CD1c-positive myeloid dendritic cell (primary cell): ENCODE data around the gene VSNL1.
A peak's percentile ranks its signal among the peaks of the same experiment; 100 is the strongest.

Experiments used
- DNase-seq: peaks from one replicate; pipeline ENCODE4 v3.0.0-alpha.2; 2016; ENCODE audit errors: extremely low spot score

VSNL1 gene

DNA sequence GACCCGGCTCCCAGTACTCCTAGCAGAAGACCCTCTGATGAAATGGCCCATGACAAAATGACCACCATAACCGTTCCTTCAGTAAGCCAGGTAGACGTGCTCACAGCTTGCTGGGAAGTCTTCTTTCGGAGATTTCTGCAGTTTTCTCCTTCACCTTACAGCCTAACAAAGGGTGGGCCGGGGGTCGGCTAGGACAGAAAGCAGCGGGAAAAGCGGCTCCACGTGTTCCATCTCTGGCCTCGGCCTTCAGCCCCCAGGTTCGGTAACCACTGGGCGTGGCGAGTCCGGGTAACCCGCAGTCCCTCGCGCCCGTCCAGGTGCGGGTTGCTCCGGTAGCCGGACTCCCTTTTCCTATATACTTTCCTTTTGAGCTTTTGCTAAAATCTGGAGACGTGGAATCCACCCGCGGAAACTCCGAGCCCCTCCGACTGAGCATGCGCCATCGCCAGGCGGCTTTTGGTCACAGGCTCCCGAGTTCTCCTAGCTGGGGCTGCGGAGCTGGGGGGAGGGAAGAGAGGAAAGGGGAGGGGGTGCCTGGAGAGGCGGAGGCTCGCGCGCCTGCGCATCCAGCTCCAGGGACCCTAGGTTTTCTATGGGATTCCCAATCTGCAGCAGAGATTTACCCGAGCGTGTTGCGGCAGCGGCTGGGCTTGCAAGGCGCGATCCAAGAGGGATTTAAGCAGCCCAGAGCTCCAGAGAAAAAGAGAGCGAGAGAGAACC is at the start of gene VSNL1:
Gene VSNL1, plus strand, starts transcription at position 604 of the 720 bp plus-strand sequence. CDS start 51,379 bp downstream, outside the sequence.
- no peak for DNase-seq

DNA sequence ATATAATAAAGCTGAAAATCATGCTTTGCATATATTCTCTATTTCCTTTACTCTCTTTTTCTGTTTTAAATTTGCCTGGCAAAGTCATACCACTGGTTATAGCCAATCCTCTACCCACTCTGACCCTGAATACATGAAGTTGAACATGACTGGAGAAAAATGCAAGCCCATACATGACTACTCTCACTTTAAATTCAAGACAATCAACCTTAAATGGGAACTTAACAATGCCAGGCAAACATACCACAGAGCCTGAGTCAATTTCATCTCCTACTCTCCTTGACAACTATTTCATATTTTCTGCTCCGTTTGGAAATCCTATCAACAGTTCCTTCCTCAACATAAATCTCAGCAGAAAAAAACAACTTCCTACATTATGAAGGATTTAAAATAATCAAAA is 44.9 kb upstream of the VSNL1 start:
- DNase-seq = no peak

DNA sequence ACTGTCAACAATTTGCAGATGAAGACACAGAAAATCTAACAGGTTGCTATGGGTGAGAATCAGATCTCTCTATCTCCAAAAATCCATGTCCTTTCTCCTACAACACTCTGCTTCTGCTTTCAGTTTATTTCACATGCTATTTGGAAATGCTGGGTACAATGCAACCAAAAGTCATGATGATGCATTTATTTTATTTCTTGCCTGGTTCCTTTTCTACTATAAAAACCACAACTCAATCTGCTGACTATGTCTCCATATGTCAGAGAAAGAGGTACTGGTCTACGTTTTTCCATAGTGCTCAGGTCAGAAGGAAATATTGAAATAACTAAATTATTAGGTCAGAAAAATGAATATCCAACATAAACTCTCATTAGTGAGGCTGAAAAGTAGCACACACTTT is 42.8 kb upstream of the VSNL1 start:
- DNase-seq = no peak

DNA sequence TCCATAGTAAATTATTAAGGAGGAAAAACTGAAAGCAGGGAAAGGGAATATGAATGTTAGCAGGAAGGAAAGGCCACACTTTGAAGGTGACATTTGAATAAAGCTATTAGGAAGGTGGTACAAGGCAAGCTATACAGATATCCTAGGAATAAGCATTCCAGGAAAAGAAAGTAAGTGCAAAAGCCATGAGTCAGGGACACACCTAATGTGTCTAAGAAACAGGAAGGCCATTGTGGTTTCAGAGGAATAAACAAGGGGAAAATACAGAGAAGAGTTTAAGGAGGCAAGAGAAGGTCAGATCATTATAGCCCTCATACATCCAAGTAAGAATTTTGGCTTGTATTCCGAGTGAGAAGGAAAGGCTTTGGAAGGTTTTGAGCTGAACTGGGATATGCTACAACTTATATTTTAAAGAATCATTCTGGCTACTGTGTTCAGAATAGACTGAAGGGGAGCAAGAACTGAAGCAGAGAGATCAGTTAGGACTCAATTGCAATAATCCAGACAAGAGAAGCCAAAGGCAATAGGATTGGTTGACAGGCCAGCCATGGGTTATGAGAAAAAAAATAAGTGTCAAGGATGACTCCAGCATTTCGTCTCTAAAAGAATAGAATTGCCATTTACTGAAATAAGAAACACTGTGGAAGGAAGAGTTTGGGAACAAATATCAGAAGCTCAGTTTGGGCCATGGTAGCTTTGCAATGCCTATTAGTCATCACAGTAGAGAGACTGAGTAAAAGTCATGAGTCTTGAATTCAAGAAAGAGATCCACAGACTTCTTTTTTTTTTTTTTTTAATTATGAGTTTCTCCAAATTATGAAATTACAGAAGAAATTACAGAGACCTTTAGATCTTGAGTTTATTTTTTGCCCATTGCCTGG is 33.5 kb upstream of the VSNL1 start:
- no peak for DNase-seq

DNA sequence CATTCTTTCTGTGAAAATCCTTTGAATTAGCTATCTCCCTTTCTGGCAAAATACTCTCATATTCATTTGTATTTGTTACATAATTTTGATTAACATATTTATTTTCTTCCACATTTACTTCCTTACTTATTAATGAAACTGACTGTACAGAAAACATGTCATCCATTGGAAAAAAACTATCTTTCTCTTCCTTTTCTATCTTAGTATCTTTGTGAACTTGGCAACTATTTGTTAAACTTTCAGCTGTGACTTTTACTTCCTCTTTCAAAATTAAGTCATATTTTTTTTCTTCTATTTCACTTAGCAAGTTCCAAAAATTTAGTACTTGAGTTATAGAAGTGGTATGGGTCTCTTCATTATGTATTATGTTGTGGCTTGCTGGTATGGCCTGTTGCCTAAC is 24.8 kb upstream of the VSNL1 start:
- peak; percentile 23 for DNase-seq

DNA sequence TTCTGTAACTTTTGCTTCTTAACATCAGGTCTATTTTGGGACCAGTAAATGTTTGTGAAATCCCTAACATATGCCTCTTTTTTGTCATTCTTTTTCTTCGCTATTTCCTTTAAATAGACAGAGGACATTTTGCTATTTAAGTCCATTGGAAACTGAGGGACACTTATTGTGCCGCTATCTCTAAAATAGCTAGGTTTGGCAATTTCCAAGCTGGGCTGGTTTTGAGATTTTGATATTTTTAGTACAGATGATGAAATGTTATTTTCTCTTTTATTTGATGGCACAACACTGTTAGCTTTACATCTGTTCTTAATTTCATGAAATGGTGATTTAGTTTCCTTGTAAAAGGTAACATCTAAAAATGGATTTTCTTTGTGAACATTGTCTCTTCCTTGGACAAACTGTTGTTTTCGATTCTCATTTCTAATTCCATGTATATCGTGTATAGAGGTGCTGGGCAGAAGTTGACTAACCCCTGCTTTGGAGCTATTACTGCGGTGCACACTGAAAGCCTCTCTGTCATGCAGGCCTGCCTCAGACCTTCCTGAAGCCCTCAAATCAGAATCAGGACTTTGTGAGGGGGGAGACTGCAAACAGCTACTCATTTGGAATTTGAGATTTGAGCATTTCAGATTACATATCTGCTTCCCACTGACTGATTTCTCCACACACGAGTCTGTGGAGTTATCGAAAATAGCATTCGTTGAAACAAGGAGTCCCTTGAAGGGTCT is 22.9 kb upstream of the VSNL1 start:
- no peak for DNase-seq

DNA sequence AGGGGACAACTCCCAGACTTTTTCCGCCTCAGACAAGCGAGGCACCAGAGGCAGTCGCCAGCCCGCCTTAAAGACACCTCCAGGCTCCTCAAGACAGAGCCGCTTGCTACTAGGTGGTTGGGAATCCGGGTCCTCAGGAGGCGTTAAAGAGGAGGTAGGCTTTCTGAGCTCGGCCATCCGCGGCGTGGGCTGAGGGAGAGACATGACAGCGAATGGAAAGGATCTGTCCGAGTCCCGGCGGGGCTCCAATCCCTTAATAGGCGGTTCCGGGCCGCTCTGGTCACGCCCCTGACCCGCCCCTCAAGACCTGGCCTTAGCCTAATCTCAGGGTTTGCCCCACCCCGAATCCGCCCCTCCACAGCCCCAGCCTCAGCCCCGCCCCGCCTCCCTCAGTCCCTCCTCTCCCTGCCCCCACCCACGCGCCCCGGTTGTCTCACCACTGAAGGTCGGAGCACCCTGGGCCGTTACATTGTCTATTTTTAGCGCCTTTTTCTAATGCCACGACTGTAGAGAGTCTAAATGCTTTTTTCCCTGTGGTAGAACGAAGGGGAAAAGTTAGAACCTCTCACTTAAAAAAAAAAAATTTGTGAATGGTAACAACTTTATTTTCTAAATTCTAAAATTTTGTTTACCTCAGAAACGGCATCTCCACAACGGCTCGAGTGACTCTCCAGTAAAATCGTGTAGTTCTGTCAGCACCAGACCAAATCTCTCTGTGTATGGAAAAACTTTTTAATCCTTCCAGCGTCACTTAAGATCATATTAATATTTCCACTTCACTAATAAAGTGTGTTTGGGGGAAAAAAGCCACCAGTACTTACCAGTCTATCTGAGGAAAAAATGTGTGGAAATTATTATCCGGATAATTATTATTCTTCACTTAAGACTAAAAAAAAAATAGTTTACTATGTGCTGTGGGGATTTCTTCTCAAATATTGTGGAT is 22.0 kb upstream of the VSNL1 start, which contains the start of gene RAD51AP2:
Gene RAD51AP2, minus strand, starts transcription at position 229 of the 943 bp plus-strand sequence. Its CDS starts 25 bp downstream, at position 204.
- DNase-seq = peak; percentile 52

DNA sequence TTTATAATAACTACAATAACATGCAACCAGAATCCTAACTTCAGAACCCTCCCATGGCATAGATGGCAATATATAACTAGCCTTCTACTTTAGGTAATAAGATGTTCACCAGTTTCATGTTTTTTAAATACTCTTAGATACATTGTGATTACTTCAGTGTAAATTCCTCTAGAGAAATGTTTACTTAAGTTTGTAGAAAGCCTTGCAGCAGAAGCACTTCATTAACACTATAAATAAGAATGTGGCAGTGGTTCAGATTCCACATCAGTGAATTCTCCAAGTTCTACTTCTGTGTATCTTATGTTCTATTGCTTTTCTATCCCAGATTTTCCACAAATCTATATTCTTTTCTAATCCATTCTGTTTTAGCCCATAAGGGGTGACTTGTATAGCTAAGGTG is 21.0 kb upstream of the VSNL1 start:
- no peak for DNase-seq

DNA sequence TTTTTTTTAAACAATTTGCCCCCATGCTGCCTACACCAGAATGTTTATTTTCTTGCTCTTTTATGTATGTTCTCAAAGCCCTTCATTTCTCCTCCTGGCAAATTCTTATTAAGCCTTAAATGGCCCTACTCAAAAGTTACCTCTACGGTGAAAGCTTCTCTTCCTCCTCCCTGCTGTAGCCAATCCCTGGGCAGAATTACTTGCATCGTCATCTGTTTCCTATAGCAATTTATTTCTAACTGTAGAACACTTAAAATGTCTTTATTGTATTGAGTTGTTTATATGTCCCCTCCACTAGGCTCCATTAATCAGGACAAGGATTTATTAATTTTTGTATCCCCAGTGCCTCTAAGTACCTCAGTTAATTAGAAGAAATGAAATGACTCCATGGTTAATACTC is 19.7 kb upstream of the VSNL1 start:
- no peak for DNase-seq

DNA sequence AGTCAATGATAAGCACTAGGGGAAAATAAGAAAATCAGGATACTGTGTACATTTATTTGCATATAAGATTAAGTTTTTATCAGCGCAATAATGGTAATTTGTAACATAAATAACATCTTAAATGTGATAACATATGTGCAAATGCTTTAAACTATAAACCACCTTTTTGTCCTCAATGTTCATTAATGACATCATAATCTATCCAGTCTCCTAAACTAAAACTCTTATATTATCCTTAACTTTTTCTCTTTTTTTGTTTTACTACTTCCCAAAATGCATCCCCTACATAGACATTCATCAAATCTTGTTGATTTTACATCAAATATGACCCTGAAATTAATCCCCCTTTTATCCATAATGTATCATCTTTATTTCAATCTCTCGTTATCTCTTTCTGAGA is 18.9 kb upstream of the VSNL1 start:
- no peak for DNase-seq

DNA sequence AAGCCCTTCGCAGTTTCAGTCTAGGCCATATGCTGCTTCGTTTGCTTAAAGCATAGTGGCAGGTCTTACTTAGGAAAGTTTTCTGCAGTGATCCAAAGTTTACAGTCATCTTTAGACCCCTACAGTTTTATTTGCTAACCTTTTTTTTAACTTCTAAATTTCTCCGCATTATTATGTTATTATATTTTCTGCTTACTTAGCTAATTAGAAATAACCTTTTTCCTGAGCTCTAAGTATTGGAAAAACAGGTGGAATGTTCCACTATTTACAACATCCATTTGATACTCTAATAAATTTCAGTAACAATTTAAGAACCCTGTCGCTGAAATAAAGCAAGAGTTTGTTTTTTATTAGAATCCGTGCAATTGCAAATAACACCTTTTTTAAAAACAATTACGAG is 18.2 kb upstream of the VSNL1 start:
- DNase-seq = no peak

DNA sequence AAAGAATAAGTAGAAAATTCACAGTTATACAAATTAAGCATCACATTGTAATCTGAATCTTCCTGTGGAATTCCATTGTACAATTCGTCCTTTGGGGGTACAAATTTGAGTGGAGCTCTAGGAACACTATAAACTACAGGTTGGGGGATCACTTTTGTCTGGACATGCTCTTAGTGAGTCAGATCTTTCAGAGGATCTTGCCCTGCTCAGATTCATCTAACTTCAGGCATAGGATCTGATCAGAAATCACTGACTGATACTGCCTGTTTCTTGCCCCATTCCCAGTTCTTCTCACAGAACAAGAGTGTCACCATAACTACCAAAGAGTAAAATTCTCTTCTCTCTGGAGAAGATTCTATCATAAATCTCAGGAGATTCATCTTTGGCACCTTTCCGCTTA is 10.7 kb upstream of the VSNL1 start:
- no peak for DNase-seq

DNA sequence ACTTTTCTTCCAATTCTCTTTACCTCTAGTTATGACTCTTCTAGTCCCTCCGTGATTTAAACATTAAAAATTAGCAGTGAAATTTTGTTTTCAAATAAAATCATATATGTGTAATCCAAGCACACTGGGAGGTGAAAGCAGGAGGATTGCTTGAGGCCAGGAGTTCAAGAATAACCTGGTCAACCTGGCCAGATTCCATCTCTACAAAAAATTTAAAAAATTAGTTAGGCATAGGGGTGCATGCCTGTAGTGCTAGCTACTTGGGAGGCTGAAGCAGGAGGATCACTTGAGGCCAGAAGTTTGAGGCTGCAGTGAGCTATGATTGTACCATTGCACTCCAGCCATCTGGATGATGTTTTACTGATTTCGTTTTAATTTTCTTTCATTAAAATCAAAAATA is 7.0 kb upstream of the VSNL1 start:
- DNase-seq = no peak

DNA sequence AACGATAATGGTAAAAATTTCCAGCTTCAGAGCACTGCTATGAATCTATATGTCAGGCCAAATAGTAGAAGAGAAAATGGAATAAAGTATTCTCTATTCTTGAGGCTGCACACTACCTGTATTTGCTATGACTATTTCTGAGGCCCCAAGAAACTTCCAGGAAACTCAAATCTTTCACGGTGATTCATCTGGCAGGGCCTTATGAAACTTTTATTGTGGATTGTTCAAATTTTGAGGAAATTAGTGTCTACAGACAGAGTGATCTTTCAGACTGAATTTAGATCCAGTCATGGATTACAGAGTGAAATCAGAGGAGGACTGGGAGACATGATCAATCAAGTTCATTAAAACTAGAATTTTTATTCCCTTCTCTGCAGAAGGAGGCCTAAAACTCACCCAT is 4.1 kb upstream of the VSNL1 start:
- no peak for DNase-seq

DNA sequence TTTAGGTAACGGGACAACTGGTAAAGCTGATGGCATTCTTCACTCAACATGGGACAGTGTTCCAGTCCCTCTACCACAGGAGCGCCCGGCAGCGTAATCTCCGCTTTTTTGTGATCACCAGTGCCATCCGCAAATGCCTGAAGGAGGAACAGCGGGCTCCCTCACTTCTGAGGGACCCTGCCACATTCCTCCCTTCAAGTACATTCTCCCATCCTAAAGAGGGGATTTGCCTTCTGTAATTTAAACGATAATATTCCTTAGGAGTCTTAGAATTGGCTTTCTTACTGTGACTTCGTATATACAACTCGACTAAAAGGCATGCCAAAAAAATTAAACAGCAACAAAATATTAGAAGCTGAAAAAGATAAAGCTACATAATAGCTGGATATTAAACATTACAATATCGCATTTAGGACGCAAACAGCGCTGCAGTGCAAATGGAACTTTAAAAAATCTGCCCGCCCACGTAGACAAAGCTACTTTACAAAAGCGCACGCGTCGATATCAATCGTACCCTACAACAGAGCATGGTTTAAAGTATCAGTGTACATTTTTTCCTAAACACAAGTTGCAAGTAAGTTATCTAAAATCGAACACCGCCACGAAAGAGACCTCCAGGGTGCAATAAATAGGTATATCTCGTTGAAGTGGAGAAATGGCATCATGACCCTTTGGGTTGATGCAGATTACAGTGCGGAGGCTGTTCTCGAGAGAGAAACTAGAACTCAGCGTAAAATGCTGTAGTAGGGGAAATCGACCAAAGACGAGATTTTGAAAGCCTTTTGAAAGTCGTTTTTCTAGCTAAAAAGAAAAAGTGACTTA is 2.3 kb upstream of the VSNL1 start:
- DNase-seq = no peak

DNA sequence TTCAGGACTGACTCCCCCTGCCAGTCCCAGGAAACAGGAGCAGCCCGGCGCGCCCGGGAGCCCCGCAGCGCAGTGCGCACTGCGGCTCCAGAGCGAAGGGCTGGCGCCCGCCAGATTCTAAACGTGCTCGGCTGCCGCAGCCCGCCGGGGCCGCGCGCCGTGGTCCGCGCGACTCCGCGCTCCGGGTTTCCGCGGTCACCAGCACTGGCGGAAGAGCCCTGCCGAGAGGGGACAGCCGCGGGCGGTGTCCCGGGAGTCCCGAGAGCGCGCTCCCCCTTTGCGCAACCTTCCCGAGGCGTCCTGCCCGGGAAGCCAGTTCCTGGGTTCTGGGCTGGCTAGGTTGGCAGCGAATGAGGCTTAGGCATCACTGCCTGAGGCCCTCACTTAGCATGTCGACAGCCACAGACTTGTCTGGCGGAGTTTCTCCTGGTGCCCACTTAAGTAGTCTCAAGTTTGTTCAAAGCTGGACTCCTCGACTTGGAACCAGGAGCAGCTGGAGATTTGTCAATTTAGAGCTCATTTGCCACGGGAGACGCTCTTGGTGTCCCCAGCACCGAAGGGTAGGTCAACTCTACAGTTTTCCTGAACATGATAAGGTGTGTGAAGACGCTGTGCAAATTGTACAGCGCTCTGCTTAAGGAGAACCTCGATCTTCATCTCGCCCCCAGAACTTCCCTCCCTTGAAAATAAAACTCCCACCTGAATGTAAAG is 1.5 kb upstream of the VSNL1 start:
- no peak for DNase-seq

DNA sequence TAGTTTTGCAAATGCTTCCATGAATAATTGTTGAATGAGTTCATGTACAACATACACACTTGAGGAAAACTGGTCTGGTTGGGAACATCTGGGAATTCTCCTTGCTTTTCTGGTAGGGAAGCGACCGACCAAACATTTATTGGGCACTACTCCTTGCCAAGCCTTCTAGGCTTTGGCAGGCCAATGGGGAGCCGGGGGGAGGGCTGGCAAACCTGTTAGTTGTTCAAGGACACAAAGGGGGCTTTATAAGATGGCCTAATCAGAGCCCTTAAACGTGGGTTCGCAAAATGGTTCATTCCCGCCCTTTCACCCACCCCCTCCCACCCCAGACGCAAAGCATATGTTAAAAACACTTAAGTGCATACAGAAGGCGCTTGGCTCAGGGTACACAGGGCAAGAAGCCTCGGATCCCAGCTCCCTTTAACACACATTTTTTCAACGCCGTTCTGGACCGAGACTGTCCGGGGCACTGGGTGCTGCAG is 844 bp upstream of the VSNL1 start:
- DNase-seq = no peak

DNA sequence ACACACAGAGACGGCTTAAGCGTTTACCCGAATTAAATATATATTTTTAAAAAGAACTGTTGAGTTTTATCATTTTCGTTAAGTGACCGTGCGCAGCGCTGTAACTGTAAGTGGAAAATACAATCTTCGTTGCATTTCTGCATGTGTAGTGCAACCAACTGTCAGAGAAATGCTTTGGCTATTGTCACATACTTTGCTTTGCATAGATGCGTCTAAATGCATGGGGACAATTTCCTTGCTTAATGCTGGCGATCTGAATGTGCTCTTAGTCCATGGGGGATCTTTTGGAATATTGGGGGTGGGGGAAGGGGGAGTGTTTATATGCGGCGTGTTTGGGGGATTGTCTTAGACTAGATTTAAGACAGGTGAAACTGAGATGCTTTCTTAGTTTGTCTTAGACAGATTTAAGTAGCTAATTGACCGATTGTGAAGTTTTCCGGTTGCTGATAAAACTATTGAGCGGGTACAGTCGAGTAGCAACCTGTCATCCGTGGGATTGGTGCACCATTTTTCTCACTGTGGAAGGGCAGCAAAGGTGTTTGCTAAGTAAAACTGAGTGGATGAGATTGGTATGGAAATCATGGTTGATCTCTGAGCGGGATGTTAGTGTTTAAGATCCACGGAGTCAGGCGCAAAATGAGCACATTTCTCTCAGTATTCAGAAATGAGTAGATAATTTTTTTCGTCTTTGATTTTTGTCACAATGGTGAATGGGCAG is 476 bp downstream of the VSNL1 start:
- DNase-seq = no peak

DNA sequence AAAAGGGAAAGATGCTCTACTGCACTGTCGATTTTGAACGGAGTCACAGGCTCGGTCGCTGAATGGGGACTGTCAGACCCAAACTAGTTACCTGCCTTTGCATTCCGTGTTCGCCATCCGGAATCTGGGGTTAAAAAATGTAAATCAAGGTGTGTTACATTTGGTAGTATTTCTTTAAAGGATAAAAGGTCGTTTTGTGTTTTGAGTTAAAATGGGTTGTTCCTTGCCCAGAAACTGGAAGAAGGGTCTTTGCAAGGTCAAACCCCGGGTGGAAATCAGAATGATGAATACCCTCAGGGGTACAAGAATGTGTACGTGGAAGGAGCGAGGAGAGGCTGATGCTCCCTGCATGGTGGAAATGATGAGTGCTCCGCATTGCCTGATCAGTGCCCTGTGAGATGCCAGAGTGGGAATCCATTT is 1.0 kb downstream of the VSNL1 start:
- DNase-seq = no peak
